Measurements from ENCODE around the gene PPP2R5D.
"Not testable (repeated sequence)": the region's sequence is repeated elsewhere in the genome, so short reads cannot be mapped to it uniquely, and the experiment has no call there.

The PPP2R5D gene

DNA sequence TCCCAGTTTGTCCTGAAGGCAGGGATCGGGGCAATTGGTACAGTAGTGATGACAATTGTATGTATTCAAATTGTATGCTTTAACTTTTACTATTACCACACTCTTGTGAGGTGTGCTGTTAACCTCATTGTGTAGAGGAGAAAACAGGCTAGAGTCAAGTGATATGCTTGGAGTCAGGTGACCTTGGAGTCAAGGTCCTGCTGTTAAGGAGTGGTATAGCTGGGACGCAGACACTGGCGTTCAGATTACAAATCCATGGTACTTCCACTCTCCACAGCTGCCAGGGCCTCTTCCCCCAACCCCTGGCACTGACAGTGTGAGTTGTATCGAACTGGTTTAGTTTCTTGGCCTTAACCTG is 44.6 kb upstream of the PPP2R5D start:
- H3K4me3 ChIP-seq (ENCODE audit: low read depth, low read length), result no peak overlapping the region
- TF ChIP-seq, protein P1, sequence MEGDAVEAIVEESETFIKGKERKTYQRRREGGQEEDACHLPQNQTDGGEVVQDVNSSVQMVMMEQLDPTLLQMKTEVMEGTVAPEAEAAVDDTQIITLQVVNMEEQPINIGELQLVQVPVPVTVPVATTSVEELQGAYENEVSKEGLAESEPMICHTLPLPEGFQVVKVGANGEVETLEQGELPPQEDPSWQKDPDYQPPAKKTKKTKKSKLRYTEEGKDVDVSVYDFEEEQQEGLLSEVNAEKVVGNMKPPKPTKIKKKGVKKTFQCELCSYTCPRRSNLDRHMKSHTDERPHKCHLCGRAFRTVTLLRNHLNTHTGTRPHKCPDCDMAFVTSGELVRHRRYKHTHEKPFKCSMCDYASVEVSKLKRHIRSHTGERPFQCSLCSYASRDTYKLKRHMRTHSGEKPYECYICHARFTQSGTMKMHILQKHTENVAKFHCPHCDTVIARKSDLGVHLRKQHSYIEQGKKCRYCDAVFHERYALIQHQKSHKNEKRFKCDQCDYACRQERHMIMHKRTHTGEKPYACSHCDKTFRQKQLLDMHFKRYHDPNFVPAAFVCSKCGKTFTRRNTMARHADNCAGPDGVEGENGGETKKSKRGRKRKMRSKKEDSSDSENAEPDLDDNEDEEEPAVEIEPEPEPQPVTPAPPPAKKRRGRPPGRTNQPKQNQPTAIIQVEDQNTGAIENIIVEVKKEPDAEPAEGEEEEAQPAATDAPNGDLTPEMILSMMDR (conservative IDR thresholded peaks at IDR 0.05; ENCODE audit: low read depth, low read length), result no peak
- DNase-seq (ENCODE audit: low read depth), result no peak

DNA sequence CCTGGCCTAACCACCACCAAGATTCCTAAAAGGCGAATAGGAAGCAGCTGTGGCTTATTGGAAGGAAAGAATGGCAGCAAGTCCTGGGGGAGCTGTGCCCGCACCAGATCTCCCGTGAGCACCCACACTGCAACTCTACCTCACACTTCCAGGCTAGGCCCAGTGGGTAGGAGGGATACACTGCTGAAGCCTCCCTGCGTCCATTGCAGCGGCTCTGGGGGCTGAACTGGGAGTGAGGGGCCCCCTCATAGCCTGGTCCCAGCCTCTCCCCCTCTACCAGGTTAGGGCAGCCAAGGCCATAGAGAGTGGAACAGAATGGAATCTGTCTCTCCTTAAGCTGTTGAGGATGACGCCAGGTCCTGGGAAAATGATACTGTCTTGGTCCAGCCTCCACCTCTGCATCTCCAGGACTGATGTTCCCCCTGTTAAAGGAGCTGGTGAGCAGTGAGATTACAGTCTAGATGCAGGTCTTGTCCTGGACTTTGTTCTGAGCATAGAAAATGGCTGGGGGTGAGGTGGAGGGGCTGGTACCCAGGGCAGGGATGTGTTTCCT is 43.8 kb upstream of the PPP2R5D start:
- TF ChIP-seq, protein P1 (conservative IDR thresholded peaks at IDR 0.05; ENCODE audit: low read depth, low read length), result no peak
- no peak overlapping the region for H3K4me3 ChIP-seq (ENCODE audit: low read depth, low read length)
- no peak for DNase-seq (ENCODE audit: low read depth)

DNA sequence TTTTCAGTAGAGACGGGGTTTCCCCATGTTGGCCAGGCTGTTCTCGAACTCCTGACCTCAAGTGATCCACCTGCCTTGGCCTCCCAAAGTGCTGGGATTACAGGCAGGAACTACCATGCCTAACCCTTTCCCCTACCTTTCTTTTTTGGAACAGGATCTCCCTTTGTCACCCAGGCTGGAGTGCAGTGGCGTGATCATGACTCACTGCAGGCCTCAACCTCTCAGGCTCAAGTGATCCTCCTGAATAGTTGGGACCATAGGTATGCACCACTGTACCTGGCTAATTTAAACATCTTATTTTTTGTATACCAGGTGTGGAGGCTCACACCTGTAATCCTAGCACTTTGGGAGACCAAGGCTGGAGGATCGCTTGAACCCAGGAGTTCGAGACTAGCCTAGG is 43.0 kb upstream of the PPP2R5D start:
- H3K4me3 ChIP-seq (ENCODE audit: low read depth, low read length), result not testable (repeated sequence)

DNA sequence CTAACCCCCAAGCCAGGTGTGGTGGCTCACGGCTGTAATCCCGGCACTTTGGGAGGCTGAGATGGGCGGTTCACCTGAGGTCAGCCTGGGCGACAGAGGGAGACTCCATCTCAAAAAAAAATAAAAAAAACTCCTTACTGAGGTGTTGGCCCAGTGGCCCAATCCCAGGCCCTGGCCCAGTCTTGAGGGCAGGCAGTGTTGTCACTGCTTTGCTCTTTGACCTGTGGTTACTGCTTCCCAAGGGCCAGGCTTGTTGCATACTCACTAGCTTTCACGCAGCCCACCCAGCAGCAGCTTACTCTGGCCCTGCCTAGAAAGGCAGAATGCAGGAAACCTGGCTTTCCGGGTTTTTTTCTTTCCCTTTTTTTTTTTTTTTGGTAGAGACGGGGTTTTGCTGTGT is 41.9 kb upstream of the PPP2R5D start:
- TF ChIP-seq, protein P1 (conservative IDR thresholded peaks at IDR 0.05; ENCODE audit: low read depth, low read length), result no peak
- DNase-seq (ENCODE audit: low read depth), result no peak

More for the DNA sequence above, 43.0 kb upstream of the PPP2R5D start:
- DNase-seq (ENCODE audit: low read depth), result not testable (repeated sequence)

DNA sequence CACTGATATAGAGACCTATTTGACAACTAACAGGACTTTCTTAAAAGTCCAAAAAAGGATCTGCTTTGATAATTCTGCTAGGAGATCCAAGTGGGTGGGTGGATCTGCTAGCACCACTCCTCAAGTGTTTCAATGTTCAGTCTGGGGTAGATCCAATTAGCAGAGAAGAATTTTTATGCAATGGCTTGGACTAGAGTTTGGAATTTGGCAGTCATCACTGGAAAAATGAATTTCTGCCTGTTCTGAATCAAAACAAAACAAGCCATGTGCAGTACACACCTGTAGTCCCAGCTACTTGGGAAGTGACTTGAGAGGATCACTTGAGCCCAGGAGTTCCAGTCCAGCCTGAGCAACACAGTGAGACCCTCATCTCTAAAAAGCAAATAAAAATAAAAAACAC is 36.4 kb upstream of the PPP2R5D start:
- TF ChIP-seq, protein P1 (conservative IDR thresholded peaks at IDR 0.05; ENCODE audit: low read depth, low read length), result no peak
- H3K4me3 ChIP-seq (ENCODE audit: low read depth, low read length), result no peak overlapping the region
- no peak for DNase-seq (ENCODE audit: low read depth)

More for the DNA sequence above, 41.9 kb upstream of the PPP2R5D start:
- no peak overlapping the region for H3K4me3 ChIP-seq (ENCODE audit: low read depth, low read length)

DNA sequence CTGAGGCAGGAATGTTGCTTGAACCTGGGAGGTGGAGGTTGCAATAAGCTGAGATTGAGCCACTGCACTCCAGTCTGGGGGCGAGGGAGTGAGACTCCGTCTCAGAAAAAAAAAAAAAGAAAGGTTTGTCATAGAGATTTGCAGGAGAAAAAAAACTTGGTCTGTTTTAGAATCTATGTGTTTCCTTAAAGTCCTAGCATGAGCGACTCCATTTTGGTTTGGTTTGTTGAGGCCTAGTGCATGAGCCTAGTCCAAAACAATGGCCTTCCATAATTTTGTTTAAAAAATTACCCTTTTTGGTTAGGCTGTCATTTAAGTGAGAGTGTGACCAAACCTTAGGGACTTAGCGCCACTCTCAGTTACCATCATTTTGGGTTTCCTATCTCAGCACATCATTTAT is 32.0 kb upstream of the PPP2R5D start:
- H3K4me3 ChIP-seq (ENCODE audit: low read depth, low read length), result no peak overlapping the region
- TF ChIP-seq, protein P1 (conservative IDR thresholded peaks at IDR 0.05; ENCODE audit: low read depth, low read length), result no peak
- no peak for DNase-seq (ENCODE audit: low read depth)

DNA sequence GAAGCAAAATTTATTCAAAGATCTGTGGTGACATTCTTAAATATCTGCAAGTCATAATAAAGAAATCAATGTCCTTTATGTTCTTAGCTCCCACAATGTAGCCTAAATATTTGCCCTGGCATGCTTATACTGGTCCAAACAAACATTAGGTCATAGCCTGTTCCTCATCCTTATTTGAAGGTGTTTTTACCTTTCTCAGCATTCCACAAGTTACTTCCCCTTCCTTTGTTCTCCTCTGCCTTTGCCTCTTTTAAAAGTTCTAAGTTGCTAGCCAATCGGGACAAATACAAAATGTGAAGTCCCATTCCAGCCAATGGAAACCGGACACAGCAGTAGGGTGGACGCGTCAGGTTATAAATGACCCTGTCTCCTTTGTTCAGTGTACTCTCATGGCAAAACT is 30.0 kb upstream of the PPP2R5D start:
- DNase-seq (ENCODE audit: low read depth); H3K4me3 ChIP-seq (ENCODE audit: low read depth, low read length): not testable (repeated sequence)

DNA sequence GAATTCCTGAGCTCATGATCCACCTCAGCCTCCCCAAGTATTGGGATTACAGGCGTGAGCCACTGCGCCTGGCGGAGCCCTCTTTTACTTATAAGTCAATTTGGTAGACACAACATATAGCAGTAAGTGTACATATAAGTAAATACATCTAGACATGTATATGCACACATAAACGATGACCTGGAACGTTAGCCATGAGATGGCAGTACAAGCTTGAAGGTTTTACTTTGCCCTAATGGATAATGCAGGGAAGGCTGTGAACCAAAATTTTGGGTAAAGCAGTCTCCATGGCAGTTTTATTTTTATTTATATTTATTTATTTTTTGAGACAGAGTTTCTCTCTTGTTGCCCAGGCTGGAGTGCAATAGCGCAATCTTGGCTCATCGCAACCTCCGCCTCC is 26.2 kb upstream of the PPP2R5D start:
- TF ChIP-seq, protein P1 (conservative IDR thresholded peaks at IDR 0.05; ENCODE audit: low read depth, low read length), result no peak
- DNase-seq (ENCODE audit: low read depth), result peak; percentile 20
- H3K4me3 ChIP-seq (ENCODE audit: low read depth, low read length), result no peak overlapping the region
